Measurements from ENCODE around the gene PSD.
A peak's percentile ranks its signal among the peaks of the same experiment; 100 is the strongest.
"Not testable (repeated sequence)": the region's sequence is repeated elsewhere in the genome, so short reads cannot be mapped to it uniquely, and the experiment has no call there.

The PSD gene

DNA sequence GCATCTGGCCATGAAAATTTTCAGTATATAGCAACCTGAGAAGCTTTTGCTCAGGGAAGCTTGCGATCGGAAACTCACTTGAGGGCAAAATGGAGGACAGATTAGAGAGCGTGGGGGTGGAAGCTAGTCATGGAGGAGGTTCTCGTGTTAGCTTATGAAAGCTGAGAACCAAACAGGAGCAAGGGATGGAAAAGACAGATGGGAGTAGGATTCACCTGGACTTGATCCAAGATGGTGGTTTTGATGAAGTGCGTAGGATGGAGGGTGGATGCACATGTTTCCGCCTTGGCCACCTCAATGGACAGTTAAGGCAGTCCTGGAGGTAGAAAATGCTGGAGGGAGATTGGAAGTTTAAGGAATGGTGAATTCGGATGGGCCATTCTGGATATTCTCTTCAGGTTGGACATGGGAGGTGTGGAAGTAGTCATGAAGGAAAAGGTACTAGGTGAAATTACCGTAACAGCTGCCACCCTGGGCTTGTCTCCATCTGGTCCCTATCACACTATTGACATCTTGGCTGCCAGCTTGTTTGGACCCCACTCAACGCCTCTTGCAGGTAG, 39.1 kb upstream of the PSD start:
- Histone ChIP-seq H3K9me3 (ENCODE audit: severe bottlenecking) (no peaks in the 10 kb centered on the region), H3K4me1 (ENCODE audit: insufficient read depth, poor library complexity, severe bottlenecking) (peaks cover 17% of the 10 kb centered on the region), H3K27ac (ENCODE audit: poor library complexity, severe bottlenecking) (no peak overlapping the region), H3K36me3 (ENCODE audit: low read depth) (peaks cover 14% of the 10 kb centered on the region), H3K4me3 (ENCODE audit: severe bottlenecking) (no peak overlapping the region), H3K27me3 (ENCODE audit: insufficient read depth, poor library complexity, severe bottlenecking) (no peaks in the 10 kb centered on the region)
- no peak for DNase-seq (ENCODE audit: low spot score)
- ATAC-seq (ENCODE audit: low read depth) = no peak
- TF ChIP-seq, protein P1, sequence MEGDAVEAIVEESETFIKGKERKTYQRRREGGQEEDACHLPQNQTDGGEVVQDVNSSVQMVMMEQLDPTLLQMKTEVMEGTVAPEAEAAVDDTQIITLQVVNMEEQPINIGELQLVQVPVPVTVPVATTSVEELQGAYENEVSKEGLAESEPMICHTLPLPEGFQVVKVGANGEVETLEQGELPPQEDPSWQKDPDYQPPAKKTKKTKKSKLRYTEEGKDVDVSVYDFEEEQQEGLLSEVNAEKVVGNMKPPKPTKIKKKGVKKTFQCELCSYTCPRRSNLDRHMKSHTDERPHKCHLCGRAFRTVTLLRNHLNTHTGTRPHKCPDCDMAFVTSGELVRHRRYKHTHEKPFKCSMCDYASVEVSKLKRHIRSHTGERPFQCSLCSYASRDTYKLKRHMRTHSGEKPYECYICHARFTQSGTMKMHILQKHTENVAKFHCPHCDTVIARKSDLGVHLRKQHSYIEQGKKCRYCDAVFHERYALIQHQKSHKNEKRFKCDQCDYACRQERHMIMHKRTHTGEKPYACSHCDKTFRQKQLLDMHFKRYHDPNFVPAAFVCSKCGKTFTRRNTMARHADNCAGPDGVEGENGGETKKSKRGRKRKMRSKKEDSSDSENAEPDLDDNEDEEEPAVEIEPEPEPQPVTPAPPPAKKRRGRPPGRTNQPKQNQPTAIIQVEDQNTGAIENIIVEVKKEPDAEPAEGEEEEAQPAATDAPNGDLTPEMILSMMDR (IDR thresholded peaks at IDR 0.05; ENCODE audit: poor library complexity, severe bottlenecking) = no peak

DNA sequence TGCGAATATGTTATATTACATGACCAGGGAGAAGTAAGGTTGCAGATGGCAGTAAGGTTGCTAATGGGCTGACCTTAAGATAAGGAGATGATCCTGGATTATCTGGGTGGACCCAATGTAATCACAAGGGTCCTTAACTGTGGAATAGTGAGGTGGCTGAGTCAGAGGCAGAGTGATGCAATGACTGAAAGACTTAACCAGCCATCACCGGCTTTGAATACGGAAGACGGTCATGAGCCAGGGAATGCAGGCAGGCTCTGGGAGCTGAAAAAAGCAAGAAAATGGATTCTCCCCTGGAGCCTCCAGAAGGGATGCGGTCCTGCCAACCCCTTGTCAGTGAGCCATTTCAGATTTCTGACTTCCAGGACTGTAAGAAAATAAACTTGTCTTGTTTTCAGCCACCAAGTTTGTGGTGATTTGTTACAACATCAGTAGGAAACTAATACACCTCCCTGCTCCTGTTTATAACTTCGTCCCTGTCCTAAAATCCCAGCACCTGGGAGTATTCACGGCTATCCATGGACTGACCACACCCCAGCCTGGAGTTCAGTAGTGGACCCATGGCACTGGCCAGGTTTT, 37.4 kb upstream of the PSD start:
- ATAC-seq (ENCODE audit: low read depth) = peak; percentile 70; the same call in 2 of the 3 replicates
- TF ChIP-seq, protein P1 (IDR thresholded peaks at IDR 0.05; ENCODE audit: poor library complexity, severe bottlenecking) = no peak
- H3K27ac ChIP-seq (ENCODE audit: poor library complexity, severe bottlenecking) = peak overlapping the region; percentile 27

DNA sequence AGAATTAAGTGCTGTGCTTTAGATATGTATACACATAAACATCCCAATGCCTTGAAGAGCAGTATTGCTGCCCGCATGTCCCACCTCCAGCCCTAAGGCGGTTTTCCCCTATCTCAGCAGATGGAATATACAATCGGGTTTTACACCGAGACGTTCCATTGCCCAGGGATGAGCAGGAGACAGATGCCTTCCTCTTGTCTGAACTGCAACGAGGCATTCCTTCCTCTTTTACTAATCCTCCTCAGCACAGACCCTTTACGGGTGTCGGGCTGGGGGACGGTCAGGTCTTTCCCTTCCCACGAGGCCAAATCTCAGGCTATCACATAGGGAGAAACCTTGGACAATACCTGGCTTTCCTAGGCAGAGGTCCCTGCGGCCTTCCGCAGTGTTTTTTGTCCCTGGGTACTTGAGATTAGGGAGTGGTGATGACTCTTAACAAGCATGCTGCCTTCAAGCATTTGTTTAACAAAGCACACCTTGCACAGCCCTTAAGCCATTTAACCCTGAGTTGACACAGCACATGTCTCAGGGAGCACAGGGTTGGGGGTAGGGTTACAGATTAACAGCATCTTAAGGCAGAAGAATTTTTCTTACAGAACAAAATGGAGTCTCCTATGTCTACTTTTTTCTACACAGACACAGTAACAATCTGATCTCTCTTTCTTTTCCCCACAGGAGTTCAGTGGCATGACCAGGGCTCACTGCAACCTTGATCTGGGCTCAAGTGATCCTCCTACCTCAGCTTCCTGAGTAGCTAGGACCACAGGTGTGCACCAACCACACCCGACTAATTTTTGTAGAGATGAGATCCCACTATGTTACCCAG, 36.3 kb upstream of the PSD start:
- Histone ChIP-seq H3K4me1 (ENCODE audit: insufficient read depth, poor library complexity, severe bottlenecking) (peaks cover 15% of the 10 kb centered on the region), H3K36me3 (ENCODE audit: low read depth) (peaks cover 21% of the 10 kb centered on the region), H3K27ac (ENCODE audit: poor library complexity, severe bottlenecking) (peak overlapping the region; percentile 27)
- not testable (repeated sequence) for H3K9me3 ChIP-seq (ENCODE audit: severe bottlenecking); ATAC-seq (ENCODE audit: low read depth); H3K27me3 ChIP-seq (ENCODE audit: insufficient read depth, poor library complexity, severe bottlenecking); DNase-seq (ENCODE audit: low spot score); H3K4me3 ChIP-seq (ENCODE audit: severe bottlenecking)

More for the DNA sequence above, 37.4 kb upstream of the PSD start:
- peaks cover 18% of the 10 kb centered on the region for H3K4me1 ChIP-seq (ENCODE audit: insufficient read depth, poor library complexity, severe bottlenecking)
- no peaks in the 10 kb centered on the region for H3K27me3 ChIP-seq (ENCODE audit: insufficient read depth, poor library complexity, severe bottlenecking)
- H3K4me3 ChIP-seq (ENCODE audit: severe bottlenecking) = no peak overlapping the region
- peaks cover 21% of the 10 kb centered on the region for H3K36me3 ChIP-seq (ENCODE audit: low read depth)
- DNase-seq (ENCODE audit: low spot score) = no peak
- no peaks in the 10 kb centered on the region for H3K9me3 ChIP-seq (ENCODE audit: severe bottlenecking)

GRCh38 chr10:102453502-102453901, 34.9 kb upstream of the PSD start:
- TF ChIP-seq, protein P1 (IDR thresholded peaks at IDR 0.05; ENCODE audit: poor library complexity, severe bottlenecking) = no peak
- H3K36me3 ChIP-seq (ENCODE audit: low read depth) = peaks cover 21% of the 10 kb centered on the region
- no peaks in the 10 kb centered on the region for H3K9me3 ChIP-seq (ENCODE audit: severe bottlenecking)
- ATAC-seq (ENCODE audit: low read depth) (no peak), DNase-seq (ENCODE audit: low spot score) (no peak)
- H3K4me1 ChIP-seq (ENCODE audit: insufficient read depth, poor library complexity, severe bottlenecking) = peaks cover 18% of the 10 kb centered on the region
- no peak overlapping the region for H3K27ac ChIP-seq (ENCODE audit: poor library complexity, severe bottlenecking)
- no peaks in the 10 kb centered on the region for H3K27me3 ChIP-seq (ENCODE audit: insufficient read depth, poor library complexity, severe bottlenecking)
- no peak overlapping the region for H3K4me3 ChIP-seq (ENCODE audit: severe bottlenecking)

DNA sequence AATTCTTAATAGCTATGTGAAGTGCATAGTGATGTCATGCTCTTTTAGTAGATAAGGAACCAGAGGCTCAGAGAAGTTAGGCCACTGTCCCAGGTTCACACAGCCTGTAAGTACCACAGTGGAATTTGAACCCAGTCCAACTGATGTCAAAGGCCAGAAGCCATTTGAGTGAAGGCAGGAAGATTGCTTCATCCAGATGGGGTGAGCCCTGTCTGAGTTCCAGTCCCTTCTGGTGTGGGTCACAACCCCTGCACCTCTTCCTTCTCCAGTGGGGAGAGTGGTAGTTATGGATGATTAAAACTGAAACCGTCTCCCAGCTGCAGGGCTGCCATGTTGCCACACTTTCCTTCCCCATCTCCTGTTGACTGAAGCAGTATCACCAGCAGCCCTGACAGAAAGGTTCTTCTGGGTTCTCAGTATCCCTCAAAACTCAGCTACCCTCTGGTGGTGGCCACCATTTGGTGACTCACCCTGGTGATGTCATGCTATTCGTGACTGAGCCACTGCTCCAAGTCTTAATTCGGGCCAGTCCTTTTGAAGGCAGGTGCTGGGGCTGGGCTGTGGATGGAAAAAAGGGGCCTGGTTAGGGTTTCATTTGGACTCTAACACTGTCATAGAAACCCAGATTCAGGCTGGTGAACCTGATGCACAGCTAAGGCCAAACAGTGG, 34.2 kb upstream of the PSD start:
- DNase-seq (ENCODE audit: low spot score) = no peak
- Histone ChIP-seq H3K27me3 (ENCODE audit: insufficient read depth, poor library complexity, severe bottlenecking) (no peaks in the 10 kb centered on the region), H3K27ac (ENCODE audit: poor library complexity, severe bottlenecking) (no peak overlapping the region), H3K4me3 (ENCODE audit: severe bottlenecking) (no peak overlapping the region), H3K9me3 (ENCODE audit: severe bottlenecking) (no peaks in the 10 kb centered on the region), H3K4me1 (ENCODE audit: insufficient read depth, poor library complexity, severe bottlenecking) (peaks cover 18% of the 10 kb centered on the region), H3K36me3 (ENCODE audit: low read depth) (peaks cover 21% of the 10 kb centered on the region)
- no peak for ATAC-seq (ENCODE audit: low read depth)
- TF ChIP-seq, protein P1 (IDR thresholded peaks at IDR 0.05; ENCODE audit: poor library complexity, severe bottlenecking) = no peak

All from RWPE2 (cell line).